H1 (cell line): ENCODE measurements around the gene TUBGCP2. TPM values are rescaled to one million over a fixed set of nuclear protein-coding genes. Genes with fewer than 3 reads are reported as not detected.

Source experiments
- CTCF ChIA-PET: fragments of 300-600 bp; sonication (Branson Sonifier 250); formaldehyde crosslinking; loops from one replicate; lab custom pipeline; 2021; ENCODE audit not compliant: partially characterized antibody; lab: Charles Lee
- POLR2A ChIA-PET: fragments of 300-600 bp; sonication (Branson Sonifier 250); formaldehyde crosslinking; loops from one replicate; lab custom pipeline; 2021; ENCODE audit warnings: inconsistent platforms; ENCODE audit not compliant: partially characterized antibody; lab: Charles Lee
- DNase-seq, 2 experiments: peaks; one replicate each; pipeline versions ENCODE4 v3.0.0 to v3.0.0-alpha.2; 2010 to 2022; ENCODE audit warnings: low spot score in 2 of 2, low read depth in 1 of 2, mixed read lengths in 1 of 2
- FAIRE-seq: peaks from 2 replicates; lab custom pipeline; 2011; peaks lifted over from hg19 to GRCh38; lab: Jason Lieb, UNC
- H2AFZ ChIP-seq: 2 replicates; pipeline ENCODE4 v1.8.1; 2012; ENCODE audit warnings: low read length, inconsistent platforms
- H2AK5ac ChIP-seq: 2 replicates; pipeline ENCODE4 v1.6.1; 2013; ENCODE audit warnings: low read depth, low read length
- H2BK120ac ChIP-seq: replicated peaks from 2 replicates; pipeline ENCODE3; 2013; ENCODE audit warnings: low read depth, low read length, inconsistent platforms
- H2BK12ac ChIP-seq: 2 replicates; pipeline ENCODE4 v1.6.1; 2013; ENCODE audit warnings: low read depth, low read length
- H2BK15ac ChIP-seq: 2 replicates; pipeline ENCODE4 v1.6.1; 2013; ENCODE audit warnings: low read length
- H2BK20ac ChIP-seq: 2 replicates; pipeline ENCODE4 v1.6.1; 2013; ENCODE audit warnings: low read length
- H2BK5ac ChIP-seq: 2 replicates; pipeline ENCODE4 v1.6.1; 2013; ENCODE audit warnings: low read depth, low read length
- H3K14ac ChIP-seq: 2 replicates; pipeline ENCODE4 v1.6.1; 2013; ENCODE audit warnings: inconsistent platforms; ENCODE audit not compliant: insufficient read length
- H3K18ac ChIP-seq: 2 replicates; pipeline ENCODE4 v1.6.1; 2013; ENCODE audit warnings: low read length; ENCODE audit errors: extremely low read depth
- H3K23ac ChIP-seq: 2 replicates; pipeline ENCODE4 v1.6.1; 2013; ENCODE audit warnings: inconsistent platforms; ENCODE audit not compliant: insufficient read length
- H3K23me2 ChIP-seq: 2 replicates; pipeline ENCODE4 v1.6.1; 2013; ENCODE audit warnings: low read depth, low read length
- H3K27ac ChIP-seq: 2 replicates; pipeline ENCODE4 v1.6.1; 2011; ENCODE audit warnings: low read depth, low read length, inconsistent platforms
- H3K27me3 ChIP-seq, 4 experiments: replicated peaks in 1 of 4; 1 replicate in 1 of 4; 2 replicates in 3 of 4; pipeline versions ENCODE4 v1.6.1 to v1.8.1; 2011 to 2013; ENCODE audit warnings: low read length in 3 of 4, mild to moderate bottlenecking in 3 of 4, inconsistent platforms in 2 of 4, mixed read lengths in 2 of 4, moderate library complexity in 1 of 4; ENCODE audit not compliant: control insufficient read depth in 3 of 4, insufficient read depth in 3 of 4; ENCODE audit errors: extremely low read depth in 1 of 4
- H3K36me3 ChIP-seq, 4 experiments: 2 replicates each; pipeline versions ENCODE4 v1.6.1 to v1.8.1; 2011 to 2013; ENCODE audit warnings: mild to moderate bottlenecking in 4 of 4, low read length in 3 of 4, moderate library complexity in 2 of 4, control low read depth in 1 of 4, inconsistent platforms in 1 of 4; ENCODE audit not compliant: insufficient read depth in 4 of 4, control insufficient read depth in 2 of 4
- H3K4ac ChIP-seq: replicated peaks from 2 replicates; pipeline ENCODE3; 2013; ENCODE audit warnings: low read length, low read depth, mixed read lengths, inconsistent platforms; ENCODE audit not compliant: insufficient read length
- H3K4me1 ChIP-seq, 4 experiments: replicated peaks in 1 of 4; 1 replicate in 1 of 4; 2 replicates in 3 of 4; pipeline versions ENCODE4 v1.6.1 to v1.8.1; 2011 to 2013; ENCODE audit warnings: low read length in 3 of 4, inconsistent platforms in 2 of 4, mixed read lengths in 1 of 4; ENCODE audit not compliant: insufficient read depth in 4 of 4, control insufficient read depth in 3 of 4
- H3K4me2 ChIP-seq, 2 experiments: 2 replicates each; pipeline versions ENCODE4 v1.6.1 to v1.8.1; 2011 to 2013; ENCODE audit warnings: low read depth in 2 of 2, low read length in 2 of 2, control low read depth in 1 of 2, inconsistent platforms in 1 of 2, mild to moderate bottlenecking in 1 of 2; ENCODE audit not compliant: insufficient read depth in 1 of 2
- H3K4me3 ChIP-seq, 4 experiments: fragments of 200-600, 300-600 bp in 1 of 4; sonication (generic), shearing (Covaris generic), sonication (Bioruptor Twin) in 1 of 4; 2 replicates each; pipeline versions ENCODE4 v1.5.1 to v1.8.1; 2011 to 2016; ENCODE audit warnings: low read length in 4 of 4, low read depth in 3 of 4, control low read depth in 2 of 4, inconsistent platforms in 2 of 4, mild to moderate bottlenecking in 2 of 4, mixed read lengths in 1 of 4, moderate library complexity in 1 of 4; ENCODE audit not compliant: insufficient read depth in 2 of 4; ENCODE audit errors: extremely low read depth in 1 of 4
- H3K56ac ChIP-seq: replicated peaks from 2 replicates; pipeline ENCODE3; 2013; ENCODE audit warnings: low read depth, mild to moderate bottlenecking, mixed read lengths, low read length, inconsistent platforms; ENCODE audit not compliant: insufficient read length
- H3K79me1 ChIP-seq: 2 replicates; pipeline ENCODE4 v1.6.1; 2013; ENCODE audit warnings: low read depth, low read length, control low read depth
- H3K79me2 ChIP-seq, 2 experiments: 2 replicates each; pipeline versions ENCODE4 v1.6.1 to v1.8.1; 2012 to 2013; ENCODE audit warnings: low read length in 2 of 2, mild to moderate bottlenecking in 2 of 2, inconsistent platforms in 1 of 2; ENCODE audit not compliant: insufficient read depth in 2 of 2, control insufficient read depth in 1 of 2
- H3K9ac ChIP-seq, 4 experiments: replicated peaks in 1 of 4; 1 replicate in 1 of 4; 2 replicates in 3 of 4; pipeline versions ENCODE4 v1.6.1 to v1.8.1; 2011 to 2013; ENCODE audit warnings: low read depth in 3 of 4, low read length in 3 of 4, control low read depth in 2 of 4, mild to moderate bottlenecking in 2 of 4, moderate library complexity in 2 of 4, inconsistent platforms in 1 of 4; ENCODE audit errors: extremely low read depth in 1 of 4
- H3K9me3 ChIP-seq, 2 experiments: 2 replicates each; pipeline versions ENCODE4 v1.6.1 to v1.8.1; 2012 to 2013; ENCODE audit warnings: mild to moderate bottlenecking in 2 of 2, moderate library complexity in 2 of 2, control low read depth in 1 of 2, inconsistent platforms in 1 of 2, low read depth in 1 of 2, low read length in 1 of 2, mixed read lengths in 1 of 2; ENCODE audit not compliant: insufficient read depth in 2 of 2
- H4K20me1 ChIP-seq, 2 experiments: replicated peaks in 1 of 2; 2 replicates each; pipeline versions ENCODE3 to v1.8.1; 2011 to 2013; ENCODE audit warnings: inconsistent platforms in 2 of 2, low read length in 2 of 2, mild to moderate bottlenecking in 1 of 2; ENCODE audit not compliant: insufficient read depth in 2 of 2, control insufficient read depth in 1 of 2
- H4K5ac ChIP-seq: 2 replicates; pipeline ENCODE4 v1.6.1; 2013; ENCODE audit warnings: low read length, low read depth, mixed read lengths, inconsistent platforms; ENCODE audit not compliant: insufficient read length
- H4K8ac ChIP-seq: 2 replicates; pipeline ENCODE4 v1.8.0; 2013; ENCODE audit warnings: mild to moderate bottlenecking, moderate library complexity, low read length, inconsistent platforms; ENCODE audit not compliant: insufficient read depth; ENCODE audit errors: extremely low read depth
- H4K91ac ChIP-seq: replicated peaks from 2 replicates; pipeline ENCODE3; 2013; ENCODE audit warnings: low read length, mixed read lengths, inconsistent platforms; ENCODE audit not compliant: insufficient read length
- BACH1 ChIP-seq: IDR thresholded peaks from 2 replicates; pipeline ENCODE4 v1.6.1; 2012; ENCODE audit warnings: low read length, improper control_type of control experiment
- CREB1 ChIP-seq: IDR thresholded peaks from 2 replicates; pipeline ENCODE4 v1.6.1; 2012; ENCODE audit warnings: inconsistent platforms
- E2F6 ChIP-seq: IDR thresholded peaks from 2 replicates; pipeline ENCODE4 v1.6.1; 2012; ENCODE audit warnings: inconsistent platforms
- EZH2 ChIP-seq: fragments of 200-600 bp; sonication (generic); IDR thresholded peaks from 2 replicates; pipeline ENCODE4 v1.7.1; 2012; ENCODE audit warnings: low read depth, mild to moderate bottlenecking, moderate library complexity, low read length, inconsistent platforms; ENCODE audit not compliant: severe bottlenecking
- JUN ChIP-seq: IDR thresholded peaks from 2 replicates; pipeline ENCODE4 v1.6.1; 2011; ENCODE audit warnings: low read depth, mild to moderate bottlenecking, improper control_type of control experiment, low read length
- KDM5A ChIP-seq: fragments of 200-600 bp; IDR thresholded peaks from 2 replicates; pipeline ENCODE4 v1.7.1; 2012; ENCODE audit warnings: mild to moderate bottlenecking, low read length, inconsistent platforms, mixed read lengths
- NRF1 ChIP-seq: IDR thresholded peaks from 2 replicates; pipeline ENCODE4 v1.6.1; 2011; ENCODE audit warnings: mild to moderate bottlenecking, low read depth, low read length, improper control_type of control experiment
- PHF8 ChIP-seq: fragments of 200-600 bp; sonication (generic); conservative IDR thresholded peaks from 2 replicates; pipeline ENCODE4 v1.7.1; 2012; ENCODE audit warnings: low read depth, mild to moderate bottlenecking, inconsistent platforms, low read length, moderate library complexity
- RAD21 ChIP-seq, 2 experiments: IDR thresholded peaks in 1 of 2; conservative IDR thresholded peaks in 1 of 2; 2 replicates each; pipeline ENCODE4 v1.6.1; 2011; ENCODE audit warnings: low read depth in 2 of 2, low read length in 2 of 2, improper control_type of control experiment in 1 of 2, inconsistent platforms in 1 of 2, mild to moderate bottlenecking in 1 of 2, moderate library complexity in 1 of 2
- RNF2 ChIP-seq: fragments of 200-900, 300-1000 bp; sonication (generic); IDR thresholded peaks from 2 replicates; pipeline ENCODE4 v1.7.1; 2016; ENCODE audit warnings: borderline replicate concordance, low read depth, mild to moderate bottlenecking, antibody characterized with exemption, low read length; ENCODE audit not compliant: poor library complexity, severe bottlenecking; ENCODE audit errors: missing control alignments
- SP2 ChIP-seq: IDR thresholded peaks from 2 replicates; pipeline ENCODE4 v1.6.1; 2012; ENCODE audit warnings: mild to moderate bottlenecking, low read length, inconsistent platforms
- TBP ChIP-seq: IDR thresholded peaks from 2 replicates; pipeline ENCODE4 v1.6.1; 2011; ENCODE audit warnings: low read depth, low read length, improper control_type of control experiment
- YY1 ChIP-seq: IDR thresholded peaks from 2 replicates; pipeline ENCODE4 v1.6.1; 2011; ENCODE audit warnings: low read depth, mild to moderate bottlenecking, low read length
- WGBS, 2 experiments: shearing (Covaris generic) in 1 of 2; methylation state at CpG; one replicate each; pipeline versions ENCODE4 v1.1.6 to v1.1.7; 2013 to 2015; ENCODE audit warnings: low lambda C conversion rate in 2 of 2, mixed read lengths in 2 of 2, inconsistent platforms in 1 of 2, low coverage in 1 of 2, missing lambda C conversion rate in 1 of 2; ENCODE audit not compliant: insufficient replicate concordance in 2 of 2, insufficient coverage in 1 of 2, insufficient read length in 1 of 2; ENCODE audit errors: extremely low coverage in 1 of 2, missing lambda C conversion rate in 1 of 2; 5-methylcytosine and 5-hydroxymethylcytosine counted together
- polyA plus RNA-seq, 7 experiments: library from polyadenylated mRNA; depleted of rRNA in 3 of 7; stranded (reverse) in 5 of 7; unstranded in 2 of 7; fragments of >200 nt in 5 of 7; fragments of 200-250 nt in 2 of 7; gene quantifications; 1 replicate in 5 of 7; 2 replicates in 1 of 7; 4 replicates in 1 of 7; pipeline versions ENCODE4 v1.2.1 to v1.2.3, GENCODE V29; 2011 to 2013; ENCODE audit warnings: missing spikeins in 2 of 7, mixed read lengths in 2 of 7
- total RNA-seq: library from RNA; stranded (reverse); fragmentation: NEBNext Ultra II Directional; extraction: Animal tissue kit (Norgen Biotek cat#: 25700); gene quantifications from 2 replicates; pipeline ENCODE4 v1.2.1, GENCODE V29; 2021

TUBGCP2 gene
- total and polyA plus RNA-seq, 2 of the 8 experiments (the other 6 are each of a cell fraction or from before 2014, with no cell fraction given): 34.9 to 51.9 TPM

- Histone ChIP-seq H2BK120ac (no peak overlapping the region), H3K4me2 (no peak overlapping the region), H2AFZ (no peak overlapping the region), H3K9me3 (no peaks in the 10 kb centered on the region), H4K20me1 (peaks cover 5 to 12% of the 10 kb centered on the region in 2 experiments), H3K36me3 (peaks cover 4 to 22% (median 6%) of the 10 kb centered on the region in 4 experiments; a peak in 7 of 8 replicates), H2AK5ac (no peak overlapping the region), H4K5ac (no peak overlapping the region), H3K4ac (no peak overlapping the region), H3K9ac (no peak overlapping the region), H3K79me2 (peaks cover 3 to 17% of the 10 kb centered on the region in 2 experiments; a peak in 3 of 4 replicates), H3K27me3 (no peaks in the 10 kb centered on the region), H4K8ac (no peak overlapping the region; the same call in 1 of the 2 replicates), H3K56ac (no peak overlapping the region), H2BK12ac (no peak overlapping the region), H3K79me1 (peaks cover 14% of the 10 kb centered on the region), H3K23me2 (peaks cover 10% of the 10 kb centered on the region; the same call in 1 of the 2 replicates), H3K18ac (no peak overlapping the region), H3K27ac (no peak overlapping the region), H3K4me3 (no peak overlapping the region), H4K91ac (no peak overlapping the region), H2BK20ac (no peak overlapping the region), H3K23ac (no peak overlapping the region), H2BK15ac (no peak overlapping the region), H3K14ac (no peak overlapping the region), H3K4me1 (peaks cover 0 to 6% (median 4%) of the 10 kb centered on the region in 4 experiments; a peak in 4 of 7 replicates), H2BK5ac (no peak overlapping the region)
- DNase-seq (no peak), FAIRE-seq (no peak)
- ChIA-PET POLR2A (interaction anchor here (0.7 to 1.6 kb wide), 2 partner anchors 13 to 46 kb away, joined by 3 to 6 read pairs; partner anchors contain the start of gene FUOM), CTCF (interaction anchor here (0.8 to 1.1 kb wide), 2 partner anchors 12 to 16 kb away, joined by 3 read pairs; no protein-coding TSS in a partner anchor)
- 84% methylated on average over 10 of the region's 10 CpGs; no CpG with 5 or more reads in 1 of the 2 experiments for WGBS, 2 experiments
- TF ChIP-seq PHF8: no peak
- no peak for TF ChIP-seq JUN
- TF ChIP-seq YY1: no peak
- no peak for TF ChIP-seq SP2
- no peak for TF ChIP-seq E2F6
- TF ChIP-seq RAD21 (IDR thresholded peaks at IDR 0.05 in 1 of 2, conservative IDR thresholded peaks at IDR 0.05 in 1 of 2; ENCODE audit: low read depth in 2 of 2, low read length in 2 of 2): no peak
- TF ChIP-seq CREB1: no peak
- TF ChIP-seq EZH2: no peak
- TF ChIP-seq TBP: no peak
- no peak for TF ChIP-seq NRF1
- no peak for TF ChIP-seq RNF2
- TF ChIP-seq KDM5A: no peak
- no peak for TF ChIP-seq BACH1
Measured at GRCh38 chr10:133311570-133311969, 2.9 kb upstream of the TUBGCP2 start.
